ENCODE data around the gene DYNLL1.

- TF ChIP-seq CTCF (CRISPR knock-in tag; IDR thresholded peaks at IDR 0.05) (peak; percentile 23; the same call in 1 of the 2 replicates), PRMT3 (CRISPR knock-in tag; IDR thresholded peaks at IDR 0.05; ENCODE audit: borderline replicate concordance, low read depth) (no peak), ELF3 (CRISPR knock-in tag; IDR thresholded peaks at IDR 0.05) (no peak), BRCA1 (CRISPR knock-in tag; IDR thresholded peaks at IDR 0.05) (no peak), NR3C1 (CRISPR knock-in tag; IDR thresholded peaks at IDR 0.05) (no peak), ZNF773 (CRISPR knock-in tag; IDR thresholded peaks at IDR 0.05; ENCODE audit: borderline replicate concordance) (no peak), ZNF569 (CRISPR knock-in tag; IDR thresholded peaks at IDR 0.05; ENCODE audit: borderline replicate concordance) (no peak), THYN1 (CRISPR knock-in tag; IDR thresholded peaks at IDR 0.05; ENCODE audit: borderline replicate concordance, low read depth) (no peak)
Observed at GRCh38 chr12:120534703-120535655, 39.1 kb downstream of the DYNLL1 start.
